GM18858 (cell line): ENCODE results near the gene KIAA0513.

Experiments used
- ATAC-seq: cut with Tn5 transposase; IDR thresholded peaks from one replicate; pipeline ENCODE4 v1.9.1; 2021; ENCODE audit not compliant: unreplicated experiment

The KIAA0513 gene

GRCh38 chr16:85086347-85087291 is 59.0 kb downstream of the KIAA0513 start:
- no peak for ATAC-seq

- ATAC-seq: no peak
These were observed 60.4 kb downstream of the KIAA0513 start for GRCh38 chr16:85087899-85088569.

DNA sequence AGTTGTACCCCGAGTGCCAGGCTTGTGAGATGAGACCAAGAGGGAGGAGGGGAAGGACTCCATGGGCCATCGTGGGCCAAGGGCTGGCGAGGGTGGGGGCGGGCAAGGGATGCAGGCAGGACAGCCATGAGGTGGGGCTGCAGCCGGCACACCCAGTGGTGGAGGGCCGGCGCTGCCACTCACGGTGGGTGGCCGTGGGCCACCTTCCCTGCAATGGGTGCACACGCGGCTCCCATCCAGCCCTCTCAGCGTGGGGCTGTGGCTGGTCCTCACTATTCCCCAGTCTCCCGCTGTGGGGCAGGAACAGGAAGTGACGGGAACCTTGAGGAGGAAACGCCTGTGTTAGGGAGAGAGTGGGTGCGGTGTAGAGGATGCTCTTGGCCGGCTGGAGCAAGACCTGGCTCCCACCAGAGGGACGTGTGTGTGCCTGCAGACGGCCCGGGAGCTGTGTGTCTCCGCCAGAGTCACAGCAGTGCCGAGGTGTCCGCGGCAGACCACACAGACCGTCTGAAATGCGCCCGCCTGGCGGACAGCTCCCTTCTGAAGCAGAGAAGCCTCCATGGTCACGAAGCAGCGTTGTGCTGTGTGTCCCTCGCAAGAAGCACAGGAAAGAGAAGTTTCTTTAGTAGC is 61.1 kb downstream of the KIAA0513 start:
- no peak for ATAC-seq

- no peak for ATAC-seq
These were observed 61.9 kb downstream of the KIAA0513 start for GRCh38 chr16:85089525-85089924.

DNA sequence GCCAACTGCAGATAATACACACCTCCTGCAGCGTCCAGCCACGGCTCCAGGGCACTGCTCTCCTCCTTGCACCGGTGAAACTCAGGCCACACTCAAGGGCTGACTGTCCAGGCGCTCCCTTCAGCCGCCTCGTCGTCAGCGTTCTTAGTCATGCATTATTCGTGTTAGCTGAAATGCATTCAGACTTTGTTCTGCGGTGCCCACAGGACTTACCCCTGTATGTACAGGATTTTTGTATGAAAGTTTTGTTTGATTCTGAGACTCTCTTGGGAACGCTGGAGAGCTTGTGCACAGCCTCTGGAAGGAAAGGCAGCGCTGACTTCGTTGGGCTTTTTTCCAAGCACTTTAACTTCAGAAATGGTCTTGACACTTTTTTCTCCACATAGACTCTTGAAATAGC is 62.6 kb downstream of the KIAA0513 start:
- no peak for ATAC-seq

- ATAC-seq: no peak
These were observed 63.4 kb downstream of the KIAA0513 start for GRCh38 chr16:85090873-85091521.

DNA sequence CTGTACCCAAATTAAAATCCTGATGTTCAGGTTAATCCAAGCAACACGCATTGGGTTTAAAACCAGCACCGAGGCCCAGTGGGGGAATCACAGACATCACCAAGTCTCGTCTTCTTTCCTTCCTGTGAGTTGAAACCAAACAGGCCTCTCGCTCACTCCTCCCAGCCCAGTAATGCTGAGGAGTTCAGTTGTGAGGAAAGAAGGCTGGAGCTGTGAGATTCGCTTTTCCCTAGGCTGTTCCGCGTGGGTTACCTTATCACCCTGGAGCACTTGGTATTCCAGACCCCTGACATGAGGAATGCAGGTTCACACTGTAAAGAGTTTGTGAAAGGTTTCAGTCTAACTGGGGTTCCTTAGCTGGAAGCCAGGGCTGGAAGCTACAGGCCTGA is 63.9 kb downstream of the KIAA0513 start:
- no peak for ATAC-seq

DNA sequence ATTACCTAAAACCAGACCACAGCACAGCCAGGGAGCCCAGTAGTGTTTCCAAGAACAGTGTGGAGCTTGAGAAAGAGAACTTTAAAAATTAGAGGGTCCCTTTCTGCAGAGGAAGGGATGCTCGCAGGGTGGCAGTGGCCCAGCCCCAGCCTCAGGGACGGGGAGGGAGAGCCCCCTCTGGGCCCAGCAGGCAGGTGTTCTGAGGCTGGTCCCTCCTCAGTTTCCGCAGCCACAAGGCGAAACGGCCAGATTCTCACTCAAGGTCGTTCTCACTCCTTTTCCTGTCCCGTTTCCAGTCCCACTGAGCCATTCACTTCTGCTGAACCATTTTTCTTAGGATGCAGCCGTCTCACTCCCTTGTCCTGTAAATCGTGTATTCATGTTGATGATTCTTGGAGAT is 64.7 kb downstream of the KIAA0513 start:
- ATAC-seq: no peak

DNA sequence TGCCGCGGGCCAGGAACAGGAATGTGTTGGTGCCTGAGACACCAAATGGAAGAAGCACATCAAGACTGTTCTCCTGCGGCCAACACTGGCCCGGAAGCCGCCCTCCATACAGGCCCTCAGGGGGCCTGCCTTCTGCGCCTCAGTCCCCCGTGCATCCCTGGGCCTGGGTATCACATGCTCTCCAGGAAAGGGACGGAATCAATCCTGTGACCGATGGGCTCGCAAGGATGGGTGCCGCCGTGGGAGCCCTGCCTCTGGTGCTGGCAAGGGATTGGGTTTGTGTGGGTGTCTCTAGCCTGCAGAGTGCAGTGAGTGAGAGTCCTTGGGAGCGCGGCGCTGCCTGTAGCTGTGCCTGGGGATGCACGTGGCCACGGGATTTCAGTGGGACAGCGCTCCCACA is 65.3 kb downstream of the KIAA0513 start:
- ATAC-seq: no peak

- ATAC-seq: no peak
These were observed 66.1 kb downstream of the KIAA0513 start for GRCh38 chr16:85093705-85094104.

DNA sequence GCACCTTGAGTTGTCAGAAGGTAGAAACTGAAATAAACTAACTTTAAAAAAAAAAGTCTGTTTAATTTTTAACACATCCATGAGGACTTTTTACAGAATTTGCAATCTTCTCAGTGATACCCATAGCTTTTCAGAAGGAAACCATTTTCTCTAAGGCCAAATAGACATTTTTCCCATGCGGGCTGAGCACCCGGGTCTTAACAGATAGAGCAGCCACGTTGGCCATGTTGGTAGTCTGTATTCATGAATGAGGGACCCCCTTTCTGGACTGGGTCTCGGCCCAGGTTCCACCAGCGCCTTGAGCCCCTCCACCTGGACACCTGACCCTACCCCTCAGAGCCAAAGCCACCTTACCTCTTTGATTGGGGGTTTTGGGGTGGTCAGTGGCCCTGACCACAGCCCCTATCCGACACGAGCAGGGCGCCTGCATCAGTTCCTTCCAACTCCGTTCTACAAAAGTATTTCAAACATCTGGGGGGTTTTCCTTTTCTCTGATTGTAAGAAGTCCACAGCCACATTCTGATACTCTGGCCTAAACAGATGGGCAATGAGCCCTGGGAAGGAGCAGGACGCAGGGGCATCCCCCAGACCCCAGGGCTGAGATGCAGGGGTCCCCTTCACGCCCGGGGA is 66.7 kb downstream of the KIAA0513 start:
- no peak for ATAC-seq

DNA sequence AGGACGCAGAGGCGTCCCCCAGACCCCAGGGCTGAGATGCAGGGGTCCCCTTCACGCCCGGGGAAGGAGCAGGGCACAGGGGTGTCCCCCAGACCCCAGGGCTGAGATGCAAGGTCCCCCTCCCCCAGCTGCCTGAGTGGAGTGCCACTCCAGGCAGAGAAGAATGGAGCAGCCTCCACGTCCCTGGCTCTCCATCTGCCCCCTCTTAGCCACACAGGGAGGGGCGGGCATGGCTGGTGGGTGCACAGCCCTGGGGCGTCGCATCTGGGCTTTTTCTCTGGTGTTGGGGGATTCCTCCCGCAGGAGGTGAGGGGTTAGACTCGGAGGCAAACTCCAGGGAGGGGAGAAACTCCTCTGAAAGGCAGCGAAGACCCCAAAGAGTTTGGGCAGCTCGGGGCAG is 67.2 kb downstream of the KIAA0513 start:
- no peak for ATAC-seq

DNA sequence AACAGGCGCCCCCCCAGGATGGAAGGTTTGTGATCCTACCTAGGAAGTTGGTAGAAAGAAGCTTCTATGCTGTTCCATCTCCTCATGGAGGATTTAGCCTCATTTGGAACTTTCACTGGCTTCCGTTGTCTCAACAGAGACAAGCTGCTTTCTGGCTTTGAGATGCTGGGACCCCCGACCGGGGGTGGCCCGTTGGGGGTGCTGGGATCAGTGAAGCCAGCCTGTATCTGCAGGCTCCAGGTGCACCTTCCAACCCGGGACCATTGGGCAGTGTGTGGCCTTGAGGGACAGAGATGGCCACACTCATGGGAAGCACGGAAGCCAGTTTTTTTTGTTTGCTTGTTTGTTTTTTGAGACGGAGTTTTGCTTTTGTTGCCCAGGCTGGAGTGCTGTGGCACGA is 69.3 kb downstream of the KIAA0513 start:
- ATAC-seq: no peak

- ATAC-seq: no peak
These were observed 71.0 kb downstream of the KIAA0513 start for GRCh38 chr16:85098565-85098964.

DNA sequence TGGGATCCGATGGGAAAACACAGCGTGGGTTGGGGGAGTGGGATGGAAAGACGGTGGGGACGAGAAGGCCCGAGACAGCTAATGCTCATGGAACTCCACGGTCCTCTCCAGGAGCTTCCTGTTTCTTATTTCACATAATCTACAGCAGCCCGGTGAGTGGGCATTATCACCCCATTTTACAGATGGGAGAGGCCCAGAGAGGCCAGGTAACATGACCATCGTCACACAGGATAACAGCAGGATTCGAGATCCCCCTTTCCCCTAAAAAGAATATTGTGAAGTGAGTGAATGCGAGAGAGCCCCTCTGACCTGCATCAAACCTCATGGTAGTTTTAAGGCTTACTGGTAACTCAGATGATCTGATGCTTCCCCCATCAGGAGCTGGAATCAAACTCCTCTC is 72.7 kb downstream of the KIAA0513 start:
- no peak for ATAC-seq

- ATAC-seq: no peak
These were observed 74.5 kb downstream of the KIAA0513 start for GRCh38 chr16:85101956-85102630.

DNA sequence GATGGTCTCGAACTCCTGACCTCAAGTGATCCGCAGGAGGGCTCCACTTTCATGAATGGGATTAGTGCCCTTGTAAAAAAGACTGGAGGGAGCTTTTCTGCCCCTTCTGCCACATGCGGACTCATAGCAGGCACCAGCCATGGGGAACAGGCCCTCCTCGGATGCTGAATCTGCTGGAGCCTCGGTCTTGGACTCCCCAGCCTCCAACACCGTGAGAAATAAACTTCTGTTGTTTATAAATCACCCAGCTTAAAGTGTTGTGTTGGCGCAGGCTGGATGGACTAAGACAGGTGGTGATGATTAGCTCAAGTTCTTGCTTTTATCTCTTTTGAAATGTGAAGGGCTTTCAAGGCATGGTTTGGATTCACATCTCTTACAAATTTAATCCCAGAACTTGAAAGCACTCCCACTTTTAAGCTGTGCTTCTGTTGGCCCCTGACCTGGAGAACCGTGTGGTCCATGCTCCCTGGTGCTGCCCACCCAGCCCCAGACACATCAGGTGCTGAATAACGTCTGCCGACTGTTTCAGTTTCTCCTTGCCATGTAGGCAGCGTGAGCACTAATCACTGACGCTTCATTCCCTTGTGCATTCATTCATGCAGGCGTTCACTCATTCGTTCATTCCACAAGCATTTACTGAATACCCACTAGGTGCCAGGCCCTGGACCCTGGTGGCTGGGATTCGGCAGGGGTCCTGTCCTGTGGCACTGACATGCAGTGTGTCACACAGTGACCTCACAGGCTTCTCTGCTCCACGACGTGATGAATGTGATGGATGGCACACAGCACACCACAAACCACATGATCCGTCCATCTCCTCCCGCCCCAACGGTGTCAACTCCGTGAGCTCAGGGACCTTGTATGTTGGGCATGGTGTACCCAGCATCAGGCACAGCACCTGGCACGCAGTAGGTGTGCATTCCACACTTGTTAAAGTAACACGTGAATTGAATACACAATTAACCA is 75.8 kb downstream of the KIAA0513 start:
- no peak for ATAC-seq

GRCh38 chr16:85104147-85104546 is 76.6 kb downstream of the KIAA0513 start:
- no peak for ATAC-seq

- ATAC-seq: no peak
These were observed 77.3 kb downstream of the KIAA0513 start for GRCh38 chr16:85104821-85105391.
